GM21423 (cell line): ENCODE results near the gene TNC.

Experiments used
- ATAC-seq: cut with Tn5 transposase; IDR thresholded peaks from one replicate; pipeline ENCODE4 v1.9.1; 2021; ENCODE audit warnings: mild to moderate bottlenecking, moderate library complexity; ENCODE audit not compliant: unreplicated experiment

The TNC gene

GRCh38 chr9:115104908-115105307 is 13.0 kb downstream of the TNC start:
- ATAC-seq = no peak

GRCh38 chr9:115103746-115104477 is 14.0 kb downstream of the TNC start:
- ATAC-seq = no peak

- ATAC-seq = no peak
Observed at GRCh38 chr9:115099901-115100300, 18.1 kb downstream of the TNC start.

GRCh38 chr9:115098226-115098965 is 19.6 kb downstream of the TNC start:
- no peak for ATAC-seq

- no peak for ATAC-seq
Observed at GRCh38 chr9:115093520-115093919, 24.4 kb downstream of the TNC start.

- ATAC-seq = no peak
Observed at GRCh38 chr9:115090486-115090885, 27.5 kb downstream of the TNC start.

- ATAC-seq = no peak
Observed at GRCh38 chr9:115088860-115089259, 29.1 kb downstream of the TNC start.

GRCh38 chr9:115086886-115087285 is 31.1 kb downstream of the TNC start:
- ATAC-seq = no peak

- ATAC-seq = no peak
Observed at GRCh38 chr9:115086461-115086860, 31.5 kb downstream of the TNC start.

GRCh38 chr9:115085773-115086377 is 32.1 kb downstream of the TNC start:
- ATAC-seq = no peak

GRCh38 chr9:115084709-115085108 is 33.2 kb downstream of the TNC start:
- no peak for ATAC-seq

- no peak for ATAC-seq
Observed at GRCh38 chr9:115084157-115084556, 33.8 kb downstream of the TNC start.

GRCh38 chr9:115080242-115080641 is 37.7 kb downstream of the TNC start:
- no peak for ATAC-seq

- ATAC-seq = no peak
Observed at GRCh38 chr9:115079156-115079555, 38.8 kb downstream of the TNC start.

- no peak for ATAC-seq
Observed at GRCh38 chr9:115073456-115073855, 44.5 kb downstream of the TNC start.

- no peak for ATAC-seq
Observed at GRCh38 chr9:115071176-115071575, 46.8 kb downstream of the TNC start.

- no peak for ATAC-seq
Observed at GRCh38 chr9:115069771-115070170, 48.2 kb downstream of the TNC start.

- ATAC-seq = no peak
Observed at GRCh38 chr9:115069302-115069701, 48.7 kb downstream of the TNC start.

GRCh38 chr9:115068031-115068430 is 49.9 kb downstream of the TNC start:
- no peak for ATAC-seq

- ATAC-seq = no peak
Observed at GRCh38 chr9:115063058-115063845, 54.7 kb downstream of the TNC start.

- no peak for ATAC-seq
Observed at GRCh38 chr9:115058684-115059315, 59.2 kb downstream of the TNC start.
